Measurements from ENCODE around the gene DTNBP1.
A peak's percentile ranks its signal among the peaks of the same experiment; 100 is the strongest.
"Not testable (repeated sequence)": the region's sequence is repeated elsewhere in the genome, so short reads cannot be mapped to it uniquely, and the experiment has no call there.

The DTNBP1 gene

GRCh38 chr6:15668918-15669317 lies 6.1 kb upstream of the DTNBP1 start:
- no peak for DNase-seq (ENCODE audit: low read depth in 1 of 2, low spot score in 1 of 2)

- DNase-seq (ENCODE audit: low read depth in 1 of 2, low spot score in 1 of 2): not testable (repeated sequence)
These were observed 4.1 kb upstream of the DTNBP1 start for GRCh38 chr6:15666896-15667295.

- DNase-seq (ENCODE audit: low read depth in 1 of 2, low spot score in 1 of 2): no peak
These were observed 2.4 kb upstream of the DTNBP1 start for GRCh38 chr6:15665237-15665636.

GRCh38 chr6:15663130-15663871 lies 473 bp upstream of the DTNBP1 start:
- DNase-seq (ENCODE audit: low read depth in 1 of 2, low spot score in 1 of 2): no peak

GRCh38 chr6:15661853-15662325 lies 939 bp downstream of the DTNBP1 start:
- DNase-seq (ENCODE audit: low read depth in 1 of 2, low spot score in 1 of 2): no peak

- DNase-seq (ENCODE audit: low read depth in 1 of 2, low spot score in 1 of 2): no peak
These were observed 3.6 kb downstream of the DTNBP1 start for GRCh38 chr6:15659181-15659580.

GRCh38 chr6:15658181-15658744 lies 4.6 kb downstream of the DTNBP1 start:
- no peak for DNase-seq (ENCODE audit: low read depth in 1 of 2, low spot score in 1 of 2)

- DNase-seq (ENCODE audit: low read depth in 1 of 2, low spot score in 1 of 2): no peak
These were observed 5.5 kb downstream of the DTNBP1 start for GRCh38 chr6:15657290-15657689.

GRCh38 chr6:15656145-15656544 lies 6.7 kb downstream of the DTNBP1 start:
- no peak for DNase-seq (ENCODE audit: low read depth in 1 of 2, low spot score in 1 of 2)

GRCh38 chr6:15654250-15654649 lies 8.6 kb downstream of the DTNBP1 start:
- DNase-seq (ENCODE audit: low read depth in 1 of 2, low spot score in 1 of 2): no peak

GRCh38 chr6:15653581-15653980 lies 9.2 kb downstream of the DTNBP1 start:
- DNase-seq (ENCODE audit: low read depth in 1 of 2, low spot score in 1 of 2): no peak

GRCh38 chr6:15650004-15650559 lies 12.7 kb downstream of the DTNBP1 start:
- DNase-seq (ENCODE audit: low read depth in 1 of 2, low spot score in 1 of 2): not testable (repeated sequence)

- no peak for DNase-seq (ENCODE audit: low read depth in 1 of 2, low spot score in 1 of 2)
These were observed 17.9 kb downstream of the DTNBP1 start for GRCh38 chr6:15644904-15645303.

- DNase-seq (ENCODE audit: low read depth in 1 of 2, low spot score in 1 of 2): no peak
These were observed 19.3 kb downstream of the DTNBP1 start for GRCh38 chr6:15643542-15643941.

GRCh38 chr6:15642276-15642675 lies 20.6 kb downstream of the DTNBP1 start:
- no peak for DNase-seq (ENCODE audit: low read depth in 1 of 2, low spot score in 1 of 2)

- DNase-seq (ENCODE audit: low read depth in 1 of 2, low spot score in 1 of 2): no peak
These were observed 24.5 kb downstream of the DTNBP1 start for GRCh38 chr6:15638373-15638772.

GRCh38 chr6:15631432-15631831 lies 31.4 kb downstream of the DTNBP1 start:
- DNase-seq (ENCODE audit: low read depth in 1 of 2, low spot score in 1 of 2): no peak

GRCh38 chr6:15630202-15630601 lies 32.6 kb downstream of the DTNBP1 start:
- no peak for DNase-seq (ENCODE audit: low read depth in 1 of 2, low spot score in 1 of 2)

GRCh38 chr6:15629487-15629886 lies 33.3 kb downstream of the DTNBP1 start:
- no peak for DNase-seq (ENCODE audit: low read depth in 1 of 2, low spot score in 1 of 2)

- DNase-seq (ENCODE audit: low read depth in 1 of 2, low spot score in 1 of 2): peak in 1 of 2 donors; percentile 3
These were observed 34.2 kb downstream of the DTNBP1 start for GRCh38 chr6:15628499-15629131.

- no peak for DNase-seq (ENCODE audit: low read depth in 1 of 2, low spot score in 1 of 2)
These were observed 35.0 kb downstream of the DTNBP1 start for GRCh38 chr6:15627821-15628220.
